ENCODE results near the gene DNMBP. TPM values are rescaled to one million over a fixed set of nuclear protein-coding genes. Genes with fewer than 3 reads are reported as not detected.
"Not testable (repeated sequence)": the region's sequence is repeated elsewhere in the genome, so short reads cannot be mapped to it uniquely, and the experiment has no call there.

The DNMBP gene
- total RNA-seq, 6 donors from 2014 or later: 10.1 to 18.9 (median 12.6) TPM

DNA sequence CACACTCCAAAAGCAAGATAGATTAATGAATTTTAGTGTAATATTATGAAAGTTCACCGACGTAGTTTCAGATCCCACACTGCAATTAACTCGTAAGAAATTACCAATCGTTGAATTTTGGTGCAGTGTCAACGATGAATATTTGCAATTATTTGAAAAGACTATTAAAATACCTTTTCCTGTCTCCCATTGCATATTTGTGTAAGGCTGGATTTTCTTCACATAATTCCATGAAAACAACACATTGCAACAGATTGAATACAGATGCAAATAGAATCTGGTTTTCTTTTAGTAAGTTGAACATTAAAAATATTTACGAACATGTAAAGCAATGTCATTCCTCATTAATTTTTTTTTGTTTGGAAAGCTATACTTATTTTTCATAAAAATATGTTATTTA, 50.9 kb downstream of the DNMBP start:
- no peak for TF ChIP-seq POLR2AphosphoS5 (IDR thresholded peaks at IDR 0.05)
- TF ChIP-seq, protein P1, sequence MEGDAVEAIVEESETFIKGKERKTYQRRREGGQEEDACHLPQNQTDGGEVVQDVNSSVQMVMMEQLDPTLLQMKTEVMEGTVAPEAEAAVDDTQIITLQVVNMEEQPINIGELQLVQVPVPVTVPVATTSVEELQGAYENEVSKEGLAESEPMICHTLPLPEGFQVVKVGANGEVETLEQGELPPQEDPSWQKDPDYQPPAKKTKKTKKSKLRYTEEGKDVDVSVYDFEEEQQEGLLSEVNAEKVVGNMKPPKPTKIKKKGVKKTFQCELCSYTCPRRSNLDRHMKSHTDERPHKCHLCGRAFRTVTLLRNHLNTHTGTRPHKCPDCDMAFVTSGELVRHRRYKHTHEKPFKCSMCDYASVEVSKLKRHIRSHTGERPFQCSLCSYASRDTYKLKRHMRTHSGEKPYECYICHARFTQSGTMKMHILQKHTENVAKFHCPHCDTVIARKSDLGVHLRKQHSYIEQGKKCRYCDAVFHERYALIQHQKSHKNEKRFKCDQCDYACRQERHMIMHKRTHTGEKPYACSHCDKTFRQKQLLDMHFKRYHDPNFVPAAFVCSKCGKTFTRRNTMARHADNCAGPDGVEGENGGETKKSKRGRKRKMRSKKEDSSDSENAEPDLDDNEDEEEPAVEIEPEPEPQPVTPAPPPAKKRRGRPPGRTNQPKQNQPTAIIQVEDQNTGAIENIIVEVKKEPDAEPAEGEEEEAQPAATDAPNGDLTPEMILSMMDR (IDR thresholded peaks at IDR 0.05): no peak
- no peak for TF ChIP-seq POLR2A (IDR thresholded peaks at IDR 0.05)
- TF ChIP-seq EP300 (IDR thresholded peaks at IDR 0.05): no peak
- no peak for ATAC-seq (ENCODE audit: low FRiP score in 2 of 2)
- no peak for DNase-seq
- 87 to 88% methylated on average over 6 of the region's 6 CpGs for WGBS, 2 donors
- no peaks in the 10 kb centered on the region for H3K9me3 ChIP-seq
- peaks cover 0 to 8% (median 2%) of the 10 kb centered on the region in 4 donors for H3K4me1 ChIP-seq
- H3K36me3 ChIP-seq: peaks cover 0 to 25% (median 19%) of the 10 kb centered on the region in 4 donors
- H3K27ac ChIP-seq: no peak overlapping the region
- H3K27me3 ChIP-seq: no peaks in the 10 kb centered on the region
- H3K4me3 ChIP-seq: no peak overlapping the region

DNA sequence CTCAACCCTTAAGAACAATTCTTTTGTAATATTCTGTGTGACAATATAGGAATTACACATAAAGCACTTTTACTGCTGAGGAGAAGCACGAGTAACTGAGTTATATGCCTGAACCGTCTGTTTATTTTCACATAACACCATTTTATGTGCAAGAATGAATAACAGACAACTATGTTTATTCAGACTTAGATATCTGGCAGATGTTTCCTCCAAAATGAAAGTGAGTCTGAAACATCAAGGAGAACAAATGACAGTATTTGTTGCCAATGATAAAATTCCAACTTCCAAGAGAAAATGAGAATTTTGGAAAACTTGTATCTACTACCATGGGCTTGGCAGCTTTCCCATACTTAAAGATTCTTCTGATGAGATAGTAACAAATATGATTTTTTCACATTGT, 51.4 kb downstream of the DNMBP start:
- WGBS, 2 donors: 47 to 64% methylated on average over 2 of the region's 2 CpGs

DNA sequence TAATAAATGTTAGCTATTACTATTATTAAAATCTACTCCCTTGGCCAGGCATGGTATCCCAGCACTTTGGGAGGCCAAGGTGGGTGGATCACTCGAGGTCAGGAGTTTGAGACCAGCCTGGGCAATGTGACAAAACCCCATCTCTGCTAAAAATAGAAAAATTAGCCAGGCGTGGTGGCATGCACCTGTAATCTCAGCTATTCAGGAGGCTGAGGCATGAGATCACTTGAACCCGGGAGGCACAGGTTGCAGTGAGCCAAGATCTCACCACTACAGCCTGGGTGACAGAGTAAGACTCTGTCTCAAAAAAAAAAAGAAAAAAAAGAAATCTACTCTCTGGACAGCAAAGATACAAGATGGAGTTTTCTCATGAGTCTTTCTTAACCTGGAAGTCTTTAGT, 56.2 kb downstream of the DNMBP start:
- not testable (repeated sequence) for DNase-seq; H3K4me1 ChIP-seq; H3K4me3 ChIP-seq; ATAC-seq (ENCODE audit: low FRiP score in 2 of 2); H3K27ac ChIP-seq; H3K27me3 ChIP-seq
- WGBS, 2 donors: 78 to 92% methylated on average over 3 of the region's 3 CpGs
- Histone ChIP-seq H3K36me3 (peaks cover 0 to 36% (median 20%) of the 10 kb centered on the region in 4 donors), H3K9me3 (peaks cover 0 to 12% (median 4%) of the 10 kb centered on the region in 4 donors)

More for the DNA sequence above, 51.4 kb downstream of the DNMBP start:
- DNase-seq (no peak), ATAC-seq (ENCODE audit: low FRiP score in 2 of 2) (no peak)
- TF ChIP-seq POLR2A (IDR thresholded peaks at IDR 0.05) (no peak), POLR2AphosphoS5 (IDR thresholded peaks at IDR 0.05) (no peak), EP300 (IDR thresholded peaks at IDR 0.05) (no peak)
- TF ChIP-seq, protein P1 (IDR thresholded peaks at IDR 0.05): no peak
- H3K36me3 ChIP-seq: peaks cover 0 to 26% (median 19%) of the 10 kb centered on the region in 4 donors
- H3K4me1 ChIP-seq: peaks cover 0 to 7% (median 2%) of the 10 kb centered on the region in 4 donors
- H3K4me3 ChIP-seq: no peak overlapping the region
- H3K27ac ChIP-seq: no peak overlapping the region
- H3K27me3 ChIP-seq: no peaks in the 10 kb centered on the region
- H3K9me3 ChIP-seq: no peaks in the 10 kb centered on the region

DNA sequence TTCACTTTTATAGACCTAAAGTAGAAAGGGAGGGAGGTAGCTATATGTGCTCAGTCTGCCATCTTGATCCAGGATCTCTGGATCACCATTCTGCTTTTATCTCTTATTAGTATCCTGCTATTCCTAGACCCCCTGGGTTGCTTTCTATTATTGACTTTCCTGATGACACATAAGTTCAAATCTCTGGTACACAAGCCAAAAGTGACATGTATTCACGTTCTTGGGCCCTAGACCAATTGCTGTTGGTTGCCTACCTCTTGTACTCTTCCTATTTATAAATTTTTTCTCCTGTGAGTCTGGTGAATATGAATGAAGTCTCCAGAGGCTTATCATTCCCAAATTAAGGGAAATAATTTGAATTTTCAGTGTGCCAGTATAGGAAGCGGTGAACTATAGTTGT, 56.9 kb downstream of the DNMBP start:
- H3K27me3 ChIP-seq: no peaks in the 10 kb centered on the region
- H3K27ac ChIP-seq: no peak overlapping the region
- peaks cover 0 to 12% (median 4%) of the 10 kb centered on the region in 4 donors for H3K9me3 ChIP-seq
- 94 to 95% methylated on average over 2 of the region's 2 CpGs for WGBS, 2 donors
- H3K4me1 ChIP-seq: peaks cover 0 to 2% (median 0%) of the 10 kb centered on the region in 4 donors
- no peak overlapping the region for H3K4me3 ChIP-seq
- TF ChIP-seq EP300 (IDR thresholded peaks at IDR 0.05) (no peak), POLR2AphosphoS5 (IDR thresholded peaks at IDR 0.05) (no peak), POLR2A (IDR thresholded peaks at IDR 0.05) (no peak)
- TF ChIP-seq, protein P1 (IDR thresholded peaks at IDR 0.05): no peak
- H3K36me3 ChIP-seq: peaks cover 0 to 36% (median 20%) of the 10 kb centered on the region in 4 donors
- DNase-seq (no peak), ATAC-seq (ENCODE audit: low FRiP score in 2 of 2) (no peak)

DNA sequence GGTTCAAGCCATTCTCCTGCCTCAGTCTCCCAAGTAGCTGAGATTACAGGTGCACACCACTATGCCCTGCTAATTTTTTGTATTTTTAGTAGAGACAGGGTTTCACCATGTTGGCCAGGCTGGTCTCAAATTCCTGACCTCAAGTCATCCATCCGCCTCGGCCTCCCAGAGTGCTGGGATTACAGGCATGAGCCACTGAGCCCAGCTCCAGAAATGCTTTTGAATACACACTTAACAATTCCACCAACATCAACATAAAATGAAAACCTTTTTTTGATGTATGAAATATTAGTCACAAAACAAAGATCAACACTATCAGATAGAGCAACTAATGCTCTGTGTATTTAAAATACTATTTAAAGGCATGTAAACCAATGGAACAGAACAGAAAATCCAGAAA, 63.7 kb downstream of the DNMBP start:
- not testable (repeated sequence) for H3K9me3 ChIP-seq; H3K27ac ChIP-seq; ATAC-seq (ENCODE audit: low FRiP score in 2 of 2); H3K4me1 ChIP-seq; H3K4me3 ChIP-seq; H3K36me3 ChIP-seq; DNase-seq; H3K27me3 ChIP-seq
- WGBS, 2 donors: 85 to 100% methylated on average over 2 of the region's 2 CpGs

DNA sequence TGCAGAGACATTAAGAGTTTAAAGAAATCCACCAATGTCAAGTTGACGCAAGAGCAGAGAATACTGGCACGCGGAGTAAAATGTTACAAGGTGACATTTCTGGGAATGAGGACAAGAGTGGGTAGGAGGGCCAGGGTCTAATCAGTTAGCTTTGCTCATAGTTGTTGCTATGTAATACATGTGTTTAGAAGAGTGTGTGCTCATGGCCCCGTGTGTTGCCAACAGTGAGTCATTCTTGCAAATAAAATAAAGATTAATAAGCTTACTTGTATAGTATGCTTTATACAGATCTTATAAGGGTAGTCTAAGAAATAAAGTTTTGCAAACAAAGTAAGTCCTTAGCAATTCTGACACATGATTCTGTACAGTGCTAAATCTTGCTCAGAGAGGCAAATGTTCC, 64.5 kb downstream of the DNMBP start:
- H3K27me3 ChIP-seq: no peaks in the 10 kb centered on the region
- H3K4me1 ChIP-seq: peaks cover 0 to 4% (median 0%) of the 10 kb centered on the region in 4 donors
- no peak overlapping the region for H3K4me3 ChIP-seq
- TF ChIP-seq EP300 (IDR thresholded peaks at IDR 0.05) (no peak), POLR2A (IDR thresholded peaks at IDR 0.05) (no peak), POLR2AphosphoS5 (IDR thresholded peaks at IDR 0.05) (peak in 1 of 2 donors; percentile 47)
- TF ChIP-seq, protein P1 (IDR thresholded peaks at IDR 0.05): no peak
- ATAC-seq (ENCODE audit: low FRiP score in 2 of 2) (peak; percentile 71 to 86), DNase-seq (no peak)
- 61 to 74% methylated on average over 4 of the region's 4 CpGs for WGBS, 2 donors
- no peak overlapping the region for H3K27ac ChIP-seq
- H3K9me3 ChIP-seq: peaks cover 0 to under 1% (median 0%) of the 10 kb centered on the region in 4 donors
- no peaks in the 10 kb centered on the region for H3K36me3 ChIP-seq
